GM15510 (cell line): ENCODE data around the gene LAX1.

Source experiments
- POLR2A ChIP-seq: IDR thresholded peaks from 3 replicates; pipeline ENCODE4 v1.6.1; 2011; ENCODE audit warnings: borderline replicate concordance; ENCODE audit not compliant: insufficient read length; ENCODE audit errors: extremely low read depth

LAX1 gene

DNA sequence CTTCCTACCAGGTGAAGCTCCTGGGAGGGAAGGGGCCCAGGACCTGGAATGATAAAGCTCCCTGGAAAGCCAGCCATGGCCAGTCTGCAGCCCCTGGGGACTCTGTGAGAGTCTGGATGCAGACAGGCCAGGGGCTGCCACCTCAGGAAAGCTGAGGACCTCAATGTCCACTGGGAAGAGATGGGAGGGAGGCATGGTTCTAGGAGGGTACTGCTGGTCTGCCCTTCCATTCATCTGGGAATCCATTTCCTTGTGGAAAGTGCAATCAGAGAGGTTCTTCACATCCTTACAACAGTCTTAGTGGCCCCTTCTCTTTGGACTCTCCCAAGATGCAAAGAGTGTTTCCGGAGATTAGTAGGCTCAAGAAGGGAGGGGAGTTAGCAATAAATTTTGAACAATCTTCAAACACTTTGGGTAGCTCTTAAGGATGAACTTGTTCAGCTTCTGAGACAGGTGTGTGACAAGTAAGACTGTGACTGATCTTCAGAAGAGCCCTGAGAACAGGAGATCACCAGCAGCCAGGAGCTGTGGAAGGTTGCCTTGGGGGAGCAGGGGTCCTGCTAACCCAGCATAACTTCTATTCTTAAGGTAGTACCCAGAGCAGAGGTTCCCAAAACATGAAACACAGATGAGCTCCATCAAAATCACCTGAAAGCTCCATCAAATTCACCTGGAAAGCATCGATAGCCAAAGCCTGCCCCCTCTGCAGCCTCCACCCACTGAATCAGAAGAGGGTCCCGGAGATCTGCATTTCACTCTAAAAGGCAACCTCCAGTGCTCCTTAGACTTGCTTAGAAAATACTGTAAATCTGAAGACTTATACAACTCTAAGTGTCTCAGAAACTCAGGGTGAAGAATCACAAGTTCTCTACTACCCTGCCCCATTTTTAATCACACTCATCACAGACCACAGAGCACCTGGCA is 616 bp upstream of the LAX1 start:
- no peak for TF ChIP-seq POLR2A

GRCh38 chr1:203768256-203768655 is 3.3 kb downstream of the LAX1 start:
- TF ChIP-seq POLR2A = no peak

DNA sequence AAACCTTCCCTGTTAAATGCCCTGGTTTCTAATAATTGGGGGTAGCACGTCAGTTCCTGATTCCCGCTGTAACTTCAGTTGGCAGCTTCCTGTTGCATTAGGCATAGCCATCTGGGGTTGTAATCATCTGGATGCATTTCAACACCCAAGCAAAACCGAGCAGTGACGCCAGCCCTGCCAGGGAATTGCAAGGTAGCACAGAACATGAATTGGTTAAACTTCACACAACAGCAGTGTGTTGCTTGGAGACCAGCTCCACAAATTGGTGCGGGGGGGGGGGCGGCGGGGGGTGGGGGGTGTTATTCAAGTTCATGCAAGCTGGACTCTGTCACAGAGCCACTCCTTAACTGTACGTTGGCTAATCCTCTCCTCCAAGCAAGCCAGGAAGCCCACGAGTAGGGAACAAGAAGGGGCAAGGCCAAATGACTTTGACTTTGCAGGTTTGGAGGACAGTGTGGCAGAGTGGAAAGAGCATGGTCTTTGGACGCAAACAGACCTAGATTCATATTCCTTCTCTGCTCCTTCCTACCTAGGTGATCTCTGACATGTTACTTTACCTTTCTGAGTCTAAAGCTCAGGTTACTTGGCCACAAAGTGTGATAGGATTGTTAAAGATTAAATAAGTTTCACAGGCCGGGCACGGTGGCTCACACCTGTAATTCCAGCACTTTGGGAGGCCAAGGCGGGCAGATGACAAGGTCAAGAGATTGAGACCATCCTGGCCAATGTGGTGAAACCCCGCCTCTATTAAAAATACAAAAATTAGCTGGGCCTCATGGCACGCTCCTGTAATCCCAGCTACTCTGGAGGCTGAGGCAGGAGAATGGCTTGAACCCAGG is 4.7 kb downstream of the LAX1 start:
- no peak for TF ChIP-seq POLR2A

DNA sequence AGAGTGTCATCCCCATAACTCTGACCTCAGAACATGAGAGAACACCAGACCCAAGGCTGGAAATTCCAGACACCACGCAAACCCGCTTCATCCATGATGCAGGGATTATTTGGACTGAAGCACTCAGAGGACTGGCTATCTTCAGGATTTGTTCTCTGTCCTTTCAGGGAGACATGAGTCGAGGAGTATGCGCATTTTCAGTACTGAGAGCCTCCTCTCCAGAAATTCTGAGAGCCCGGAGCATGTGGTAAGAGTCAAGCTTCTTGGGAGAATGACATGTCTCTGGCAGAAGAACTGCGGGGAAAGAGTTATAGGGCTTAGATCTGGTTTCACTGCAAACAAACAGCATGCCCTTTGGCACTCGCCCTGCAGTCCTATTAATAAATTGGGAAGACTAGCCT is 6.9 kb downstream of the LAX1 start:
- no peak for TF ChIP-seq POLR2A

DNA sequence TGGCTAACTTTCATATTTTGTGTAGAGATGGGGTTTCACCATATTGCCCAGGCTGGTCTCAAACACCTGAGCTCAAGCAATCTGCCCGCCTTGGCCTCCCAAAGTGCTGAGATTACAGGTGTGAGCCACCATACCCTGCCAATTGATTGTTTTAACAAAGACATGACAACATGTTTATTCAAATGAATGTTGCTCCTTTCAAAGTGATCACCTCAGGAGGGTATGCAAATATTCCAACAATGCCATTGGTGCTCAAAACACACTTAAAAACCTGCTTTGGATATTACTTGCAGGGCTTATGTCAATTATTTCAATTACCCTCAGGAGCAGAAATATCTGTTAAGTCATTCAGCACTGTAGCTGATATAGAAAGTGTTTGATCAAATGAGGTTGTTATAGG is 7.9 kb downstream of the LAX1 start:
- no peak for TF ChIP-seq POLR2A

DNA sequence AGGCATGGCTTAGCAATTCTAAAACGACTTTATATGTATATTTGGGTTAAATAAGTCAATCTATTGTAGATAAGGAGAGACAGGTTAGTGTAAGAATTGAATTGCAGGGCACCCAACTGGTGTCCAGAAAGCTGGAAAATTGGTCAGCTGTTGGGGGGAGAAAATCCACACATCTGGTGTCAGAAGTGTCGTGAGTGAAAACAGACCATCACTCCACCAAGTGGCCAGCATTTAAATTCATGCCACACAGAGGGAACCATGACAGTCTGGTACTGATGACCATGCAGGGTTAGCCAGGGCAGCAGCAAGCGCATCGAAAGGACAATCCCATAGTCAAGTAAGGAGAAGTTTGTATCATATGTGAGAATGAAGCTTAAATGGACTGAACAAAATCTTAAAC is 11.7 kb downstream of the LAX1 start:
- TF ChIP-seq POLR2A = no peak

DNA sequence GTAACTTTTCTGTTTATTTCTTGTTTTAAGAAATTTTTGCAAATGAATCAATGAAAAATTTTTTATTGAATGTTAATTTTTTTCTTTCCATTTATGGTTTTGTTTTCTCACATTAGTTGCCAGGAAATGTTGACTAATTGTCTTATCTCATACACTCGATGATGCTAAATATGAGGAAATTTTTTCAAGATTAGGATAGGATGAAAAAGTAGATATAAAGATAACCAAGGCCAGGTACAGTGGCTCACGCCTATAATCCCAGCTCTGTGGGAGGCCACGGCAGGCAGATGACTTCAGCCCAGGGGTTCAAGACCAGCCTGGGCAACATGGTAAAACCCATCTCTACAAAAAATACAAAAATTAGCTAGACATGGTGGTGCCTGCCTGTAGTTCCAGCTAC is 12.6 kb downstream of the LAX1 start:
- TF ChIP-seq POLR2A = no peak

- TF ChIP-seq POLR2A = no peak
Measured at GRCh38 chr1:203778146-203778545, 13.2 kb downstream of the LAX1 start.

GRCh38 chr1:203778789-203779188 is 13.8 kb downstream of the LAX1 start:
- no peak for TF ChIP-seq POLR2A

- TF ChIP-seq POLR2A = no peak
Measured at GRCh38 chr1:203781962-203782361, 17.0 kb downstream of the LAX1 start.

DNA sequence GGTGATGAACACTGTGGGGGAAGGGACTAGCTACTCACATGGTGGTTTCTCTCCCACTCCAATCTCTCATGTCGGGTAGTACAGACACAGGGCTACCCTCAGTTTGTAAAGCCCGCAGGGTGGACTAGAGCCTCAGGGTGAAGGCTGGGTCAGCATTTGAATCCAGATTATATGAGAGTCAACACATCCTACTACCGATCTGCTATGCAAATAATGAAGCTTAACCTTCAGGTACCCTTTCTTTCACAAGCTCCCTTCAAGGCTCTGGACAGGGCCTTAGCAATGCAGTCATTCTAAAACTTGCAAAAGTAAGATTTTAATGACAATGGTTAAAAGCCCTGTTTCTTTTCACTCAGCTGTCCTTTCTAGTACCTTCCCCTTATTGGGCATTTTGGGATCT is 25.0 kb downstream of the LAX1 start:
- no peak for TF ChIP-seq POLR2A

DNA sequence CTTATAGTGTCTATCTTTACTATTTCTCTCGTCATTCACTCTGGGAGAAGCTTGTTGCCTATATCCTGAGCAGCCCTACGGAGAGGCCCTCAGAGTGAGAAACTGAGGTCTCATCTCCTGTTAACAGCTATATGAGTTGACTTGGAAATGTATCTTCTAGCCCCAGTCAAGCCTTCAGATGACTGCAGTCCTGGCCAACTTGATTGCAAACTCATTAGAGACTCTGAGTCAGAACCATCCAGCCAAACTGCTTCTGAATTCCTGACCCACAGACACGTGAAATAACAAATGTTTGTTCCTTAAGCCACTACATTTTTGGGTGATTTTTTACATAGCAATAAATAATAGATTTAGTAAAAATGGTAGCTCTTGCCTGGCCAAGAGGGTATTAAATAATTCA is 26.5 kb downstream of the LAX1 start:
- no peak for TF ChIP-seq POLR2A

DNA sequence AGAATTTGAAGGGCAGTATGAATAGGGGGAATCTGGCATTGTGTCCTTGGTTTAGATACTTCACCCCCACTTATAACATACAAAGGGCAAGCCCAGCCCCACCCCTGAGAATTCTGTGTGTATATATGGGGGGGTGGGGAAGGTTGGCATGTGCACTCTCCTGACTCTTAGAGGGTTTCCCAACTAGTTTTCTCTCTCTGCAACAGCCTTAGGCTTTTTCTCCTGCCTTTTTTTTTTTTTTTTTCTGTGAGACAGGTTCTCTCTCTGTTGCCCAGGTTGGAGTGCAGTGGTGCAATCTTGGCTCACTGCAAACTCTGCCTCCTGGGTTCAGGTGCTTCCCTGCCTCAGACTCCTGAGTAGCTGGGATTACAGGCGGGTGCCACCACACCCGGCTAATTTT is 27.5 kb downstream of the LAX1 start:
- TF ChIP-seq POLR2A = no peak

DNA sequence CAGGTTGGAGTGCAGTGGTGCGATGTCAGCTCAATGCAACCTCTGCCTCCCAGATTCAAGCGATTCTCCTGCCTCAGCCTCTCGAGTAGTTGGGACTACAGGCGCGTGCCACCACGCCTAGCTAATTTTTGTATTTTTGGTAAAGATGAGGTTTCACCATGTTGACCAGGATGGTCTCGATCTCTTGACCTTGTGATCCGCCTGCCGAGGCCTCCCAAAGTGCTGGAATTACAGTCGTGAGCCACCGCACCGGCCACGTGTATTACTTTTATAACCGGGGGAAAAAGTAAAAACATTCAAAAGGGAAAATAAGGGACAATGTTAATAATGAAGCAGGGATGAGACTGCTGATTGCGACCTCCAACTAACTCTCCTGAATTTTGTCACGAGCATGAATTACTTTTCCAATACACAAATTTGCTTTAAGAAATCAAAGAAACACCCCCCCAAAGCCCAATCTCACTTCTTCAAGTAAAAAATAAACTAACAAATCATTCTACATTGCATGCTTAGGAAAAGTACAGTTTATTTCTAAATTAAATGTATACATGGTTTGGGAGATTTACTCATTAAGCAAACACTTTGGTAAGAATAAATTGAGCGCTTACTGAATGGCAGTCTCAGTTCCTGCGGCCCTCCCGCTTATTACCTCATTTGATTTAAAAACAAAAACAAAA is 29.9 kb downstream of the LAX1 start:
- TF ChIP-seq POLR2A = no peak
